ENCODE results near the gene ST8SIA3.
"Not testable (repeated sequence)": the region's sequence is repeated elsewhere in the genome, so short reads cannot be mapped to it uniquely, and the experiment has no call there.

The ST8SIA3 gene

DNA sequence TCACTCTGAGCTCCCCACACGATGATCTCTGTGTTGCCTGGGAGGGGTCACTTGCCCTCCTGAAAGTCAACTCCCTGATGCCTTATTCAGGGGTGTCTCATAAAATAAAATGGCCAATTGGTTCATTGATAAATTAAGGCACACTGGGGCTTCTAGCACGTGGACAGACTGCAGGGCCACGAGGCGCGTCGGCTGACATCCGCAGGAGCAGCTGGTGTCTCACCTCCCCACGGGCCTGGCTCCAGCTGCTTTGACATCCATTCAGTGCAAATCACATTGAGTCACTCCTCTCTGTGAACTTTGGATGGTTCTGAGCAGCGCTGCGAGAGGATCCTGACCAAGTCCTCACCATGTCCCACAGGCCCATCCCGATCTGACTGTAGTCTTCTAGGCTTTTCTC, 4.6 kb upstream of the ST8SIA3 start:
- Mint-ChIP-seq H3K9me3 (no peaks in the 10 kb centered on the region), H3K4me3 (no peak overlapping the region), H3K36me3 (no peaks in the 10 kb centered on the region), H3K4me1 (no peaks in the 10 kb centered on the region), H3K27ac (no peak overlapping the region)
- DNase-seq (ENCODE audit: low spot score in 2 of 2) (no peak), ATAC-seq (no peak)

DNA sequence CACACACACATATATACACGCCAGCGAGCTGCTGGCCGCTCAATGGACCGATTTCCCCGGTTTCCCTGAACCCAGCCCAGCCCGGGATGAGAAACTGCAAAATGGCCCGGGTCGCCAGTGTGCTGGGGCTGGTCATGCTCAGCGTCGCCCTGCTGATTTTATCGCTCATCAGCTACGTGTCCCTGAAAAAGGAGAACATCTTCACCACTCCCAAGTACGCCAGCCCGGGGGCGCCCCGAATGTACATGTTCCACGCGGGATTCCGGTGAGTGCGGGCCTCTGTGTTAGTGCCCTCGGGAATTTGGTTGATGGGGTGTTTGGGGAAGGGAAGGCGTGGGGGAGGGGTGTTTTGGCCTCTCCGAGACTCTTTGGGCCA, 392 bp downstream of the ST8SIA3 start:
- no peak overlapping the region for H3K4me3 Mint-ChIP-seq
- no peak overlapping the region for H3K27ac Mint-ChIP-seq
- no peaks in the 10 kb centered on the region for H3K9me3 Mint-ChIP-seq
- ATAC-seq (no peak), DNase-seq (ENCODE audit: low spot score in 2 of 2) (no peak)
- no peaks in the 10 kb centered on the region for H3K4me1 Mint-ChIP-seq
- H3K36me3 Mint-ChIP-seq = no peaks in the 10 kb centered on the region

DNA sequence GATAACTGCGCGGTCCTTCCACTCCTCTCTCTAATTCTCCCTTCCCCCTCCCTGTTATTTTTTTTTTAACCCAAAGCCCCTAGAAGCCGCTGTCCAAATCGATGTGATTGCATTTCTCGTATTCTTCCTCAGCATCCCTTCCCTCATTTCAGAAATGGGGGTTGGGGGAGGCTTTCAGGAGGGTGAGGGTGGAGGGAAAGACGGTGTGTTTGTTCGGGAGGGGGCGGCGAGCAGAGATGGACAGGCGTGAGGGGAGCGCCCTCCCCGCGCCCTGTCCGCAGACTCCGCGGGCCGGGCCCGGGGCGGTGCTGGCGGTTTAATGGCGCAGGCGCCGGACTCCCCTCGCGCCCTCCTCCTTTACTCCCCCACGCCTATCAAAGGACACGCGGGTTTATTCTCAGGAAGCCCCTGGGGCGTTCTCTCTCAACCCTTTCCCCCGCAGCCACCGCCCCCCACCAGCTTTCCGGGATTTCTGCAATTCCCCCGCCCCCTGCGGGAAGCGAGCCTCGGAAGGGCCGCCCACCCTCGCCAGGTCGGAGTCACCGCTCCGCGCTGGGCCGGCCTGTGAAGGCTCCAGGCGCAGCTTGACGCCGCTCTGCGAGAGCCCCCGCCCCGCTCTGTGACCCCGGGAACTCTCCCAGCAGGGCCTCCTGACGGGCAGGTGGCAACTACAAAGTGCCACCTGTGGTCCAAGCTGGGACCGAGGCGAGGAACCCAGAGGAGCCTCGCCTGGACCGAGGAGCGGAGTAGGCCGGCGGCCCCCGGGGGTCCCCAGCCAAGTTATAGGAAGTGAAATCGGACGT, 981 bp downstream of the ST8SIA3 start:
- no peaks in the 10 kb centered on the region for H3K36me3 Mint-ChIP-seq
- DNase-seq (ENCODE audit: low spot score in 2 of 2) = no peak
- no peak for ATAC-seq
- H3K9me3 Mint-ChIP-seq = no peaks in the 10 kb centered on the region
- no peaks in the 10 kb centered on the region for H3K4me1 Mint-ChIP-seq
- no peak overlapping the region for H3K4me3 Mint-ChIP-seq
- no peak overlapping the region for H3K27ac Mint-ChIP-seq

DNA sequence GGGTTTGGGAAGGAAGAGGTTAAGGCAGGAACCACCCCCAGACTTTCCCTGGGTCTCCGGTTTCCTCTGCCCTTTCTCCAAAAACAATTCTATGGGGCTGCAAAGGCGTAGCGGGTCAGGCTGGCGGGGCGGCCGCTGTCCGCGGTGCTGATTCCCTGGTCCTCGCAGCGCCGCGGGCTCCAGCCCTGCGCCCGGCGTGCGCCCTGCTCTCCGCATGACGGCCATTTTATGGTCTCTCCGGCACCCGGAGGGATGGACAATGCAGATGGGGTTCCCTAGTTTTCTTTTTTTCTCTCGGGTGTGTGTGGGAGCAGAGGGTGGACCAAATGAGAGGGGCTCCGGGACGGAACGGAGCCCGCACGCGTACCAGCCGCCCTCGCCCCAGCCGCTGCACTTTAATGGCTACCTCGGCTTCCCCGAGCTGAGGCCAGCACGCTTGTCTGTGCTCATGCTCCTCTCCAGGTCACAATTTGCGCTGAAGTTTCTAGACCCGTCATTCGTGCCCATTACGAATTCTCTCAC, 1.6 kb downstream of the ST8SIA3 start:
- no peak overlapping the region for H3K27ac Mint-ChIP-seq
- DNase-seq (ENCODE audit: low spot score in 2 of 2) (no peak), ATAC-seq (no peak)
- H3K9me3 Mint-ChIP-seq = no peaks in the 10 kb centered on the region
- H3K4me3 Mint-ChIP-seq = no peak overlapping the region
- H3K36me3 Mint-ChIP-seq = no peaks in the 10 kb centered on the region
- no peaks in the 10 kb centered on the region for H3K4me1 Mint-ChIP-seq

DNA sequence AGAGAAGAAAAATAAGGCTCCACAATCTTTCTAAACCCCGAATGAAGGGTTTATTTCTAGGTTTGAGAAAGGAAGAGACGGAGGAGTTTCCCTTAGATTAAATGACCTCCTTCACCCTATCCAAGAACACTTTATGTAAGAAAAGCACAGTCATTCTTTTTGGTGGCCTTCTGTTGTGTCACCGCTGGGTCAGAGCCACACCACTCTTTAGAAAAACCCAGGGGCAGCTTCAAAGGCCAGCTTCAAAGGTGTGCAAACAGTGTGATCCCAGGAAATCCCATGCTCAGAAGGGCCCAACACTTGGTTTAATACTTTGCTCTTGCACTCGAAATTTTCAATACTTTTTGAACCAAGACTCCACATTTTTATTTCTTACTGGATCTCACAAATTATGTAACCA, 7.1 kb downstream of the ST8SIA3 start:
- H3K27ac Mint-ChIP-seq = no peak overlapping the region
- no peak for DNase-seq (ENCODE audit: low spot score in 2 of 2)
- ATAC-seq = no peak
- no peaks in the 10 kb centered on the region for H3K9me3 Mint-ChIP-seq
- no peaks in the 10 kb centered on the region for H3K36me3 Mint-ChIP-seq
- no peaks in the 10 kb centered on the region for H3K4me1 Mint-ChIP-seq
- H3K4me3 Mint-ChIP-seq = no peak overlapping the region

DNA sequence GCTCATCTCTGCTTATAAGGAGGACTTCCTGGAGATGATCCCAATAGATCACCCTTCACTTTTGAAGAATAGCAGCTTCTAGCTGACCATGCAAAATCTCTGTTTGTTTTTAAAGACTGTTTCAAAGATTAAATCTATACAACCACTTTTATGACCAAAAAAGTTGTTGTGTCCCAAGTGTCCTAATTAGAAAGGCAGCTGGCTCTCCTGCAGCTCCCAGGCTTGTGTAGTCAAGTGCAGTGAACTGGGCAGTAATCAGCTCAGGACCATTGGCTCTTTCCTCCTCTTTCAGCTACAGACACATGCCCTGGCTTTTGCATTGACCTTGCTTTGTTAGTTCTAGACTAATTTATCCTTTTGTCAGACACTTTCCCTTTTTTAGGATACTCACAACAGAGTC, 10.4 kb downstream of the ST8SIA3 start:
- DNase-seq (ENCODE audit: low spot score in 2 of 2) (no peak), ATAC-seq (no peak)
- no peak overlapping the region for H3K4me3 Mint-ChIP-seq
- H3K4me1 Mint-ChIP-seq = no peaks in the 10 kb centered on the region
- H3K36me3 Mint-ChIP-seq = no peaks in the 10 kb centered on the region
- H3K9me3 Mint-ChIP-seq = no peaks in the 10 kb centered on the region
- no peak overlapping the region for H3K27ac Mint-ChIP-seq

DNA sequence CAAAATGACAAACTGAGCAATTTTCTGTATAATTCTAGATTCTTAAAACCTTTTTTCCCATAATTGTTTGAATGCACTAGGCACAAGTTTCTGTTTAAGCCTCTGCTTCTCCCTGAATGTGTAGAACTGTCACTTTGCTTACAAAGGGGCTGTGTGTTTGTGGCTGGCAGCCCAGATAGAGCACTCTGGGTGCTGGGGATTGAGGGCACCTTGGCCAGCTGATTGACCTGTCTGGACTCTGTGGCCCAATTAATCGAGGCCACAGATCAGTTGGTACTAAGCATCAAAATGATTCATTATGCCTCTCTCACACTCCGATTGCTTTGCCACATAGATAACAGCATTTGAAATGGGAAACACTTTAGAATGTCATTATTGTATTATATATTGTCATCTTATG, 12.1 kb downstream of the ST8SIA3 start:
- H3K9me3 Mint-ChIP-seq = no peaks in the 10 kb centered on the region
- H3K36me3 Mint-ChIP-seq = no peaks in the 10 kb centered on the region
- H3K4me3 Mint-ChIP-seq = no peak overlapping the region
- no peaks in the 10 kb centered on the region for H3K4me1 Mint-ChIP-seq
- DNase-seq (ENCODE audit: low spot score in 2 of 2) (no peak), ATAC-seq (no peak)
- H3K27ac Mint-ChIP-seq = no peak overlapping the region

DNA sequence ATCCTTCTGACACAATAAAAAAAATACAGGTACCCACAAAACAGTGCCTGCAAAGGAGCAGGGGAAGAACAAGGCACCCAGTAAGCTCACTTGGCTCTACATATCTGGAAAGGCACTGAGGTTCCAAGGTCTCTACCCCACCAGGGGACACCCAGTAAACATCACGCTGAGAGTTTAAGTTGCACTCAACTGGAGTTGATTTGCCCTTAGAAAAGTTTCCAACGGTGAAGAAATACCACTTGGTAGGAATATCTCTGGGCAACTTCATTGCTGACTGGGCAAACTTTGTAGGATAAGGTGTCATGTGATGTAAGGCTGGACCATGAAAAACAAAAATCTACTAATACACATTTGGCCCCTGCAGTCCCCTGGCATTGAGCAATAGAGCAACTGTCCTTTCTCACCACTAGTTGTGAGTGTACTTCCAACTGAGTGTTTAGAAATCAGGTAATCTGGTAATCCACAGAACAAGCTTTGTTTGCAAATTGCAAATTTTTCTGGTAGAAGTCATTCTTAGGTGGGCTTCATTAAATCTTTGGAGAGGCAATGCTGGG, 14.2 kb downstream of the ST8SIA3 start:
- H3K9me3 Mint-ChIP-seq = no peaks in the 10 kb centered on the region
- H3K4me1 Mint-ChIP-seq = no peaks in the 10 kb centered on the region
- DNase-seq (ENCODE audit: low spot score in 2 of 2) (no peak), ATAC-seq (no peak)
- no peak overlapping the region for H3K27ac Mint-ChIP-seq
- H3K36me3 Mint-ChIP-seq = no peaks in the 10 kb centered on the region
- no peak overlapping the region for H3K4me3 Mint-ChIP-seq

DNA sequence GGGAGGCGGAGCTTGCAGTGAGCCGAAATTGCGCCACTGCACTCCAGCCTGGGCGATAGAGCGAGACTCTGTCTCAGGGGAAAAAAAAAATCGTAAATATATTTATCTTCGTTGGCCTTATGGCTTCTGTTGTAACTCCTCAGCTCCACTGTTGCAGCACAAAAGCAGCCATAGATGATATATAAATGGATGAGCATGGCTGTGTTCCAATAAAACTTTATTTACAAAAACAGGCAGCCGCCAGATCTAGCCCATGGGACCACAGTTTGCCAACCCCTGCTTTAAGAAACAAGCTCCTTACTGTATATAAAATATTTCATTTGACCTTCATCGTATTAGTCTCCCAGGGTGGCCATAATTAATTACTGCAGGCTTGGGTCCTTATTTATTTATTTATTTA, 20.1 kb downstream of the ST8SIA3 start:
- Mint-ChIP-seq H3K9me3 (no peaks in the 10 kb centered on the region), H3K4me3 (no peak overlapping the region), H3K36me3 (no peaks in the 10 kb centered on the region), H3K4me1 (no peaks in the 10 kb centered on the region), H3K27ac (no peak overlapping the region)
- no peak for DNase-seq (ENCODE audit: low spot score in 2 of 2)
- ATAC-seq = no peak

DNA sequence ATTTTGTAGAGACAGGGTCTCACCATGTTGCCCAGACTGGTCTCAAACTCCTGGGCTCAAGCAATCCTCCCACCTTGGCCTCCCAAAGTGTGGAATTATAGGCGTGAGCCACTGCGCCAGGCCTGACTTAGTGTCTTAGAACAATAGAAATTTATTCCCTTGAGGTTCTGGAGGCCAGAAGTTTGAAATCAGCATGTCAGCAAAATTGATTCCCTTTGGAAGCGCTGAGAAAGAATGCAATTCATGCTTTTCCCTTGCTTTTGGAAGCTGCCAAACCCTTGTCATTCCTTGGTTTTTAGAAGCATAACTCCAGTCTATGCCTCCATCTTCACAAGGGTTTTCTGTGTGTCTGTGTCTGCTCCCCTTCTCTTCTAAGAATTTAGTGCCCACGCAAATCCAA, 20.7 kb downstream of the ST8SIA3 start:
- H3K9me3 Mint-ChIP-seq = no peaks in the 10 kb centered on the region
- H3K4me3 Mint-ChIP-seq = no peak overlapping the region
- ATAC-seq (no peak), DNase-seq (ENCODE audit: low spot score in 2 of 2) (no peak)
- H3K4me1 Mint-ChIP-seq = no peaks in the 10 kb centered on the region
- no peaks in the 10 kb centered on the region for H3K36me3 Mint-ChIP-seq
- H3K27ac Mint-ChIP-seq = no peak overlapping the region

DNA sequence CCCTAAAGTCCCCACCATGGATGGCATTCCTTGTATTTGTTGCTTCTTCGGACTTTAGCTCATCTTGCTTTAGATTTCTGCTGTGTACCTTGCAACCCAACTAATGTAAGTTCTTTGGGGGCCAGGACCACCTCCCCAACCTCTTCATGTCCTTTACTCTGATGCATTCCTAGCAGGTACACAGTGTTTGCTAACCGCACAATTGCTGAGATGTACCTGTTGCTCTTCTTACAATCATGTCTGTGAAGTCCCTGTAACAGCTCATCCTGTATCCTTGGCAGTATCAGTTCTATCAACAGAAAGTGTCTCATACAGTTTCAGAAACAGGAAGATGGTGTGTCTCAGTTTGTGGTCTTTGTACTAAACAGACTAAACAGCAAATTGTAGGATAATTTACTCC, 24.1 kb downstream of the ST8SIA3 start:
- H3K9me3 Mint-ChIP-seq = no peaks in the 10 kb centered on the region
- no peak overlapping the region for H3K27ac Mint-ChIP-seq
- no peak overlapping the region for H3K4me3 Mint-ChIP-seq
- ATAC-seq (no peak), DNase-seq (ENCODE audit: low spot score in 2 of 2) (no peak)
- H3K36me3 Mint-ChIP-seq = no peaks in the 10 kb centered on the region
- H3K4me1 Mint-ChIP-seq = no peaks in the 10 kb centered on the region

DNA sequence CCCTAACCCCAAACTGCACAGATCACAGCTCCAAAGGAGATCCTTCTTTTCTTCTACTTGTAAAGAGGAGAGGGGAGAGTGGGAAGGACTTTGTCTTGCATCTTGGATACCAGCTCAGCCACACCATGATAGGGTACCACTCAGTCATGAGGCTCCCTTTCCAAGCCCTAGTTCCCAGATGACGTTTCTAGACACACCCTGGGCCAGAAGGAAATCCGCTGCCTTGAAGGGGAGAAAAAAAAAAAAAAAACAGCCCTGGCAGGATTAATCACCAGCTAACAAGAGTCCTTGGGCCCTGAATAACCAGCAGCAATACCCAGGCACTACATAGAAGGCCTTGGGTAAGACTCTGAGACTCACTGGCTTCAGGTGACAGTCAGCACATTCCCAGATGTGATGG, 36.9 kb downstream of the ST8SIA3 start:
- peaks cover 3% of the 10 kb centered on the region for H3K9me3 Mint-ChIP-seq
- no peak for ATAC-seq
- no peaks in the 10 kb centered on the region for H3K36me3 Mint-ChIP-seq
- H3K4me1 Mint-ChIP-seq = no peaks in the 10 kb centered on the region
- H3K27ac Mint-ChIP-seq = no peak overlapping the region
- no peak for DNase-seq (ENCODE audit: low spot score in 2 of 2)
- H3K4me3 Mint-ChIP-seq = no peak overlapping the region

DNA sequence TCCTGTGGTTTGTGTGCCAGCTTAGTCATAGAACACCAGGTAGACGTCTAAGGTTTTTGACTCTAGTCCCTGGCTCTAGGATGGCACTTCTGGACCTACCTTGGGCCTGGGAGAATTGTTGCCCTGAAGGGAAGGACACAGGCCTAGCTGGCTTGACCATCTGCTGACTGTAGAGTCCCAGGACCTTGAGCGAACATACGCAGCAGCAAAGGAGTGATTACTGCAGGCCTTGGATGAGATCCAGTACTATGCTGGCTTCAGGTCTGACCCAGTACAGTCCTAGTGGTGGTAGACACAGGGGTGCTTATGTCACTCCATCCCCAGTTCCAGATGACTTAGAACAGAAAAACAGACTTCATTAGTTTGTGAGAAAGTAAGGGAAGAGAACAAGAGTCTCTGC, 37.7 kb downstream of the ST8SIA3 start:
- no peak overlapping the region for H3K27ac Mint-ChIP-seq
- ATAC-seq (no peak), DNase-seq (ENCODE audit: low spot score in 2 of 2) (no peak)
- peaks cover 3% of the 10 kb centered on the region for H3K9me3 Mint-ChIP-seq
- no peaks in the 10 kb centered on the region for H3K36me3 Mint-ChIP-seq
- no peaks in the 10 kb centered on the region for H3K4me1 Mint-ChIP-seq
- H3K4me3 Mint-ChIP-seq = no peak overlapping the region

DNA sequence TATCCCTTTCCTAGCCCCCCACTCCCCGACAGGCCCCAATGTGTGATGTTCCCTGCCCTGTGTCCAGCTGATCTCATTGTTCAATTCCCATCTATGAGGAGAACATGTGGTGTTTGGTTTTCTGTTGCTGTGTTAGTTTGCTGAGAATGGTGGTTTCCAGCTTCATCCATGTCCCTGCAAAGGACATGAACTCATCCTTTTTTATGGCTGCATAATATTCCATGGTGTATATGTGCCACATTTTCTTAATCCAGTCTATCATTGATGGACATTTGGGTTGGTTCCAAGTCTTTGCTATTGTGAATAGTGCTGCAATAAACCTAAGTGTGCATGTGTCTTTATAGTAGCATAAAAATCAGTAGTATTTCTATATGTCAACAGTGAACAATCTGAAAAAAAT, 42.4 kb downstream of the ST8SIA3 start:
- not testable (repeated sequence) for H3K36me3 Mint-ChIP-seq; H3K4me3 Mint-ChIP-seq; H3K27ac Mint-ChIP-seq; H3K9me3 Mint-ChIP-seq; DNase-seq (ENCODE audit: low spot score in 2 of 2); ATAC-seq; H3K4me1 Mint-ChIP-seq

DNA sequence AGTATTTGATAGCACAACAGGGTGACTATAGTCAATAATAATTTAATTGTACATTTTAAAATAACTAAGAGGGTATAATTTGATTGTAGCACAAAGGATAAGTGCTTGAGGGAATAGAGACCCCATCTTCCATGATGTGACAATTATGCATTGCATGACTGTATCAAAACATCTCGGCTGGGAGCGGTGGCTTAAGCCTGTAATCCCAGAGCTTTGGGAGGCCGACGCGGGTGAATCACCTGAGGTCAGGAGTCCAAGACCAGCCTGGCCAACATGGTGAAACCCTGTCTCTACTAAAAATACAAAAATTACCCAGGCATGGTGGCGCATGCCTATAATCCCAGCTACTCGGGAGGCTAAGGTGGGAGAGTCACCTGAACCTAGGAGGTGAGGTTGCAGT, 44.5 kb downstream of the ST8SIA3 start:
- H3K4me3 Mint-ChIP-seq; DNase-seq (ENCODE audit: low spot score in 2 of 2); H3K9me3 Mint-ChIP-seq; ATAC-seq; H3K27ac Mint-ChIP-seq; H3K36me3 Mint-ChIP-seq; H3K4me1 Mint-ChIP-seq: not testable (repeated sequence)

DNA sequence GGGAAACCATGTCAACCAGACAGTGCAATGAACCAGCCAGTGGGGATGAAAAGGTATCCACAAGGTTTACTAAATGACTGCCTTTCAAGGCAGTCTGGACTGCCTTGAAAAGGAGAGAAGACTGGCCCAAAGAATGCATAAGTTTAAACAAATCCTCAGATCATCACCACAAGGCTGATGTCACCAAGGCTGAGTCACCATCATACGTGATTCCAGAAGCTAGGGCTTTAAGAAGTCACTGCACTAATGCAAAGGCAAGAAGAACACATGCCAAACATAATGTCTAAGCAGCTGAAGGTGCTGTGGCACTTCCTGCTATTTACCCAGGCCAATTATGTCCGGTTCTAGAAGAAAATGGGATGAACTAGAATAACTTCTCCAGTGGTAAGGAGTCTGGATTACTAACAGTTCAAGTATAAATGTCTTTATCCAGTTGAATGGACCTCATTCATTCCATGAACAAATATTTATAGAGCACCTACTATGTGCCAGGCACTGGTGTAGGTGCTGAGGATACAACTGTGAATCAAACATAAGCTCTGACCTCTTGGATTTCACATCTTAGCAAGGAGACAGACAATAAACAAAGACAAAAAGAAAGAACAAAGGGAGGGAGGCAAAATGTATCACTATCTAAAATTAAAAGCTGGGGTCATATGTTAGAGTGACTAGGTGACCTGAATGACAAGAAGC, 45.2 kb downstream of the ST8SIA3 start:
- H3K4me3 Mint-ChIP-seq = no peak overlapping the region
- ATAC-seq (peak; percentile 24), DNase-seq (ENCODE audit: low spot score in 2 of 2) (no peak)
- no peaks in the 10 kb centered on the region for H3K36me3 Mint-ChIP-seq
- H3K27ac Mint-ChIP-seq = no peak overlapping the region
- H3K4me1 Mint-ChIP-seq = no peaks in the 10 kb centered on the region
- H3K9me3 Mint-ChIP-seq = peaks cover 9% of the 10 kb centered on the region

Data from stimulated activated effector memory CD8-positive, alpha-beta T cell treated with anti-CD3 and anti-CD28 coated beads, Interleukin-12 subunit alpha, Interleukin-12 subunit beta, amount 100 ng/mL, for 72 hours (primary cell).